B cell (primary cell): ENCODE data around the gene CLSTN2. TPM values are rescaled to one million over a fixed set of nuclear protein-coding genes. Genes with fewer than 3 reads are reported as not detected.

Source experiments
- ATAC-seq: fragments of 200-7000 bp; cut with Tn5 transposase; one replicate; pipeline ENCODE4 v1.10.0; 2021; ENCODE audit warnings: low read depth, mild to moderate bottlenecking, moderate number of reproducible peaks, moderate library complexity
- CTCF ChIA-PET: fragments of 350-600 bp; sonication (Branson Sonifier 250); formaldehyde crosslinking; loops from one replicate; lab custom pipeline; 2021; ENCODE audit warnings: antibody characterized with exemption, inconsistent platforms; lab: Charles Lee
- POLR2A ChIA-PET: fragments of 350-600 bp; sonication (Branson Sonifier 250); formaldehyde crosslinking; loops from one replicate; lab custom pipeline; 2021; ENCODE audit warnings: antibody characterized with exemption; lab: Charles Lee
- DNase-seq: peaks from one replicate; pipeline ENCODE4 v3.0.0; 2013
- H2AFZ ChIP-seq: 2 replicates; pipeline ENCODE4 v1.6.1; 2012; ENCODE audit warnings: mild to moderate bottlenecking, low read depth, low read length; ENCODE audit not compliant: insufficient read depth, poor library complexity, severe bottlenecking
- H3K27ac ChIP-seq, 2 donors: 1 replicate in 1 of 2; 2 replicates in 1 of 2; pipeline ENCODE4 v1.5.1; 2012 to 2013; ENCODE audit warnings: low read length in 2 of 2, mild to moderate bottlenecking in 2 of 2, moderate library complexity in 1 of 2
- H3K27me3 ChIP-seq, 4 experiments: fragments of 200-600 bp in 1 of 4; sonication (generic) in 1 of 4; replicated peaks in 1 of 4; 1 replicate in 2 of 4; 2 replicates in 2 of 4; pipeline versions ENCODE4 v1.6.1 to v1.7.0; 2013 to 2016; ENCODE audit warnings: low read length in 3 of 4, mild to moderate bottlenecking in 2 of 4, mixed read lengths in 1 of 4, moderate library complexity in 1 of 4; ENCODE audit not compliant: insufficient read depth in 4 of 4, control insufficient read depth in 3 of 4; ENCODE audit errors: control extremely low read depth in 1 of 4
- H3K36me3 ChIP-seq, 2 experiments: replicated peaks in 1 of 2; 1 replicate in 1 of 2; 2 replicates in 1 of 2; pipeline versions ENCODE4 v1.6.1 to v1.7.1; 2013; ENCODE audit warnings: low read length in 1 of 2; ENCODE audit not compliant: insufficient read depth in 2 of 2, control insufficient read depth in 1 of 2; ENCODE audit errors: control extremely low read depth in 1 of 2, extremely low read depth in 1 of 2
- H3K4me1 ChIP-seq, 2 donors: fragments of 200-600 bp in 1 of 2; sonication (generic) in 1 of 2; 1 replicate in 1 of 2; 2 replicates in 1 of 2; pipeline versions ENCODE4 v1.5.1 to v1.6.1; 2013 to 2017; ENCODE audit warnings: low read length in 2 of 2; ENCODE audit not compliant: control insufficient read depth in 2 of 2, insufficient read depth in 2 of 2
- H3K4me2 ChIP-seq: replicated peaks from 2 replicates; pipeline ENCODE3; 2012; ENCODE audit warnings: mild to moderate bottlenecking, low read depth, low read length; ENCODE audit not compliant: poor library complexity, severe bottlenecking
- H3K4me3 ChIP-seq, 5 experiments: fragments of 200-600 bp in 1 of 5; sonication (generic) in 1 of 5; 1 replicate in 3 of 5; 2 replicates in 2 of 5; pipeline versions ENCODE4 v1.5.1 to v1.7.0; 2011 to 2016; ENCODE audit warnings: low read length in 4 of 5, mild to moderate bottlenecking in 4 of 5, low read depth in 2 of 5, control low read depth in 1 of 5, moderate library complexity in 1 of 5; ENCODE audit not compliant: insufficient read depth in 1 of 5; ENCODE audit errors: control extremely low read depth in 1 of 5, extremely low read depth in 1 of 5
- H3K79me2 ChIP-seq: fragments of 200-600 bp; sonication (generic); one replicate; pipeline ENCODE4 v1.6.0; 2016; ENCODE audit warnings: low read length; ENCODE audit not compliant: control insufficient read depth, insufficient read depth
- H3K9ac ChIP-seq: fragments of 200-600 bp; sonication (generic); 2 replicates; pipeline ENCODE4 v1.6.1; 2017; ENCODE audit warnings: mild to moderate bottlenecking, low read length, moderate library complexity
- H3K9me3 ChIP-seq, 3 donors: one replicate each; pipeline versions ENCODE4 v1.6.1 to v1.7.1; 2013; ENCODE audit warnings: low read length in 2 of 3; ENCODE audit not compliant: control insufficient read depth in 2 of 3, insufficient read depth in 1 of 3; ENCODE audit errors: control extremely low read depth in 1 of 3
- H4K20me1 ChIP-seq: 2 replicates; pipeline ENCODE4 v1.6.0; 2012; ENCODE audit warnings: mild to moderate bottlenecking, low read length; ENCODE audit not compliant: insufficient read depth, control insufficient read depth, poor library complexity, severe bottlenecking
- H3K27ac Mint-ChIP-seq: one replicate; pipeline ENCODE4 v1.8.0; 2021; ENCODE audit warnings: mixed read lengths
- H3K27me3 Mint-ChIP-seq: one replicate; pipeline ENCODE4 v1.8.0; 2021; ENCODE audit warnings: mixed read lengths
- H3K4me1 Mint-ChIP-seq: one replicate; pipeline ENCODE4 v1.8.0; 2021; ENCODE audit warnings: mixed read lengths
- H3K4me3 Mint-ChIP-seq: one replicate; pipeline ENCODE4 v1.8.0; 2021; ENCODE audit warnings: mixed read lengths
- H3K9me3 Mint-ChIP-seq: one replicate; pipeline ENCODE4 v1.8.0; 2022; ENCODE audit warnings: mixed read lengths; ENCODE audit not compliant: insufficient read depth
- CTCF ChIP-seq: fragments of 200-600 bp; IDR thresholded peaks from one replicate; pipeline ENCODE4 v1.8.0; 2022; ENCODE audit warnings: antibody characterized with exemption, mild to moderate bottlenecking
- EZH2 ChIP-seq: IDR thresholded peaks from 2 replicates; pipeline ENCODE4 v1.6.1; 2012; ENCODE audit warnings: borderline replicate concordance, low read depth, mild to moderate bottlenecking, moderate library complexity, low read length; ENCODE audit not compliant: insufficient read depth, poor library complexity, severe bottlenecking
- WGBS: methylation state at CpG from one replicate; pipeline ENCODE4 v1.1.5; 2013; ENCODE audit warnings: missing lambda C conversion rate; ENCODE audit not compliant: insufficient coverage; 5-methylcytosine and 5-hydroxymethylcytosine counted together
- intact Hi-C: fragments of 100-400 bp; cut with micrococcal nuclease; formaldehyde crosslinking; loops from one replicate; pipeline ENCODE4 v1.10.0; 2022
- polyA plus RNA-seq: library from polyadenylated mRNA; depleted of rRNA; stranded (reverse); fragments of >200 nt; gene quantifications from 2 replicates; pipeline ENCODE4 v1.2.3, GENCODE V29; 2012
- total RNA-seq, 2 donors: library from RNA; stranded (reverse); fragments of 120-200 nt in 1 of 2; gene quantifications; 1 replicate in 1 of 2; 2 replicates in 1 of 2; pipeline versions ENCODE4 v1.2.3 to v1.2.4, GENCODE V29; 2013 to 2022

The CLSTN2 gene
- total and polyA plus RNA-seq, 2 donors (not counting 1 experiment from before 2014, with no cell fraction given) = not detected

GRCh38 chr3:140365872-140366697 lies 431.1 kb downstream of the CLSTN2 start:
- H3K4me1 ChIP-seq = no peaks in the 10 kb centered on the region
- no peak overlapping the region for H3K27ac Mint-ChIP-seq
- H3K27ac ChIP-seq = no peak overlapping the region
- H3K79me2 ChIP-seq = no peaks in the 10 kb centered on the region
- no peak overlapping the region for H3K4me2 ChIP-seq
- no peaks in the 10 kb centered on the region for H3K36me3 ChIP-seq
- H3K9ac ChIP-seq = no peak overlapping the region
- H3K9me3 ChIP-seq = peaks cover 0 to 2% (median 0%) of the 10 kb centered on the region in 3 donors
- H3K4me3 Mint-ChIP-seq = no peak overlapping the region
- CTCF ChIA-PET = no interaction called here
- DNase-seq (no peak), ATAC-seq (no peak)
- H3K27me3 ChIP-seq = no peaks in the 10 kb centered on the region
- no peaks in the 10 kb centered on the region for H3K9me3 Mint-ChIP-seq
- intact Hi-C loops = no loop called here
- no peak overlapping the region for H3K4me3 ChIP-seq
- TF ChIP-seq EZH2 (no peak), CTCF (no peak)
- H4K20me1 ChIP-seq = no peaks in the 10 kb centered on the region
- WGBS = 95% methylated on average over 7 of the region's 9 CpGs
- H3K4me1 Mint-ChIP-seq = no peaks in the 10 kb centered on the region
- no peaks in the 10 kb centered on the region for H3K27me3 Mint-ChIP-seq
- POLR2A ChIA-PET = no interaction called here
- no peak overlapping the region for H2AFZ ChIP-seq

- Histone ChIP-seq H3K79me2 (no peaks in the 10 kb centered on the region), H3K4me1 (no peaks in the 10 kb centered on the region), H2AFZ (no peak overlapping the region), H3K4me2 (no peak overlapping the region), H3K9ac (no peak overlapping the region), H3K4me3 (no peak overlapping the region), H3K27ac (no peak overlapping the region), H3K36me3 (no peaks in the 10 kb centered on the region), H4K20me1 (no peaks in the 10 kb centered on the region), H3K9me3 (peaks cover 0 to 2% (median 0%) of the 10 kb centered on the region in 3 donors), H3K27me3 (no peaks in the 10 kb centered on the region)
- no peak overlapping the region for H3K27ac Mint-ChIP-seq
- intact Hi-C loops = no loop called here
- CTCF ChIA-PET = no interaction called here
- POLR2A ChIA-PET = no interaction called here
- TF ChIP-seq EZH2 (no peak), CTCF (no peak)
- H3K9me3 Mint-ChIP-seq = no peaks in the 10 kb centered on the region
- no peak overlapping the region for H3K4me3 Mint-ChIP-seq
- ATAC-seq = no peak
- WGBS = 90% methylated on average over 4 of the region's 5 CpGs
- DNase-seq = no peak
- no peaks in the 10 kb centered on the region for H3K4me1 Mint-ChIP-seq
- H3K27me3 Mint-ChIP-seq = no peaks in the 10 kb centered on the region
Measured at GRCh38 chr3:140368223-140368811, 433.3 kb downstream of the CLSTN2 start.
